GDM1 (cell line): ENCODE results near the gene RHBDD1.

ENCODE experiments used
- DNase-seq: peaks from one replicate; lab custom pipeline; 2025; lab: John Stamatoyannopoulos, UW

The RHBDD1 gene

GRCh38 chr2:227035711-227036367 is 200.0 kb downstream of the RHBDD1 start:
- no peak for DNase-seq

GRCh38 chr2:227036527-227036926 is 200.7 kb downstream of the RHBDD1 start:
- DNase-seq = no peak

GRCh38 chr2:227038550-227039189 is 202.8 kb downstream of the RHBDD1 start:
- DNase-seq = no peak

GRCh38 chr2:227043981-227044380 is 208.1 kb downstream of the RHBDD1 start:
- no peak for DNase-seq
